HepG2 (cell line): ENCODE data around the gene ARFGAP3. TPM values are rescaled to one million over a fixed set of nuclear protein-coding genes. Genes with fewer than 3 reads are reported as not detected.

Source experiments
- ATAC-seq: fragments of 200-7000 bp; cut with Tn5 transposase; 3 replicates; pipeline ENCODE4 v1.9.1; 2020; ENCODE audit warnings: mild to moderate bottlenecking, moderate library complexity
- BruUV-seq: library from RNA; stranded (reverse); fragments of 400-500 nt; replicated peaks from 2 replicates; lab custom pipeline; 2021; lab: Mats Ljungman, UMichigan
- CTCF ChIA-PET: fragments of 300-600 bp; formaldehyde crosslinking; extraction: SDS; loops from one replicate; lab custom pipeline; 2021; ENCODE audit warnings: low total read pairs, inconsistent platforms, low intra/inter-chr PET ratio; lab: Yijun Ruan, JAX
- POLR2A ChIA-PET: fragments of 350-600 bp; sonication (Branson Sonifier 250); formaldehyde crosslinking; loops from one replicate; lab custom pipeline; 2020; ENCODE audit warnings: antibody characterized with exemption, inconsistent platforms; lab: Yijun Ruan, JAX
- DNase-seq: peaks from one replicate; pipeline ENCODE4 v3.0.0-alpha.2; 2015; ENCODE audit warnings: low spot score
- FAIRE-seq: peaks from 3 replicates; lab custom pipeline; 2011; peaks lifted over from hg19 to GRCh38; lab: Jason Lieb, UNC
- H2AFZ ChIP-seq: one replicate; pipeline ENCODE4 v1.6.1; 2011; ENCODE audit warnings: low read length, inconsistent platforms
- H3K27ac ChIP-seq: fragments of 300-600 bp; 3 replicates; pipeline ENCODE4 v1.8.0; 2011; ENCODE audit warnings: mixed run types, mild to moderate bottlenecking, mixed read lengths, low read length, inconsistent platforms; ENCODE audit not compliant: insufficient read depth; ENCODE audit errors: extremely low read length
- H3K27me3 ChIP-seq, 2 experiments: fragments of 200-600 bp in 1 of 2; 2 replicates in 1 of 2; 3 replicates in 1 of 2; pipeline versions ENCODE4 v1.6.0 to v1.8.0; 2011; ENCODE audit warnings: low read length in 2 of 2, mild to moderate bottlenecking in 2 of 2, moderate library complexity in 2 of 2, inconsistent platforms in 1 of 2; ENCODE audit not compliant: insufficient read depth in 2 of 2, control insufficient read depth in 1 of 2
- H3K36me3 ChIP-seq, 2 experiments: fragments of 200-600 bp in 1 of 2; replicated peaks in 1 of 2; 2 replicates in 1 of 2; 3 replicates in 1 of 2; pipeline versions ENCODE4 v1.5.1 to v1.8.0; 2011; ENCODE audit warnings: low read length in 2 of 2, inconsistent platforms in 1 of 2; ENCODE audit not compliant: insufficient read depth in 2 of 2, control insufficient read depth in 1 of 2
- H3K4me1 ChIP-seq: 2 replicates; pipeline ENCODE4 v1.5.1; 2012; ENCODE audit warnings: low read length, inconsistent platforms; ENCODE audit not compliant: insufficient read depth
- H3K4me2 ChIP-seq: 2 replicates; pipeline ENCODE4 v1.6.0; 2011; ENCODE audit warnings: low read depth, low read length, inconsistent platforms
- H3K4me3 ChIP-seq, 3 experiments: fragments of 200-600 bp in 1 of 3; sonication (generic), shearing (Covaris generic) in 1 of 3; replicated peaks in 1 of 3; 2 replicates each; pipeline ENCODE4 v1.5.1; 2011 to 2016; ENCODE audit warnings: low read length in 3 of 3, inconsistent platforms in 2 of 3, low read depth in 2 of 3, mild to moderate bottlenecking in 2 of 3, control low read depth in 1 of 3, mixed read lengths in 1 of 3; ENCODE audit not compliant: insufficient read depth in 1 of 3
- H3K79me2 ChIP-seq: one replicate; pipeline ENCODE4 v1.6.1; 2011; ENCODE audit warnings: low read length, inconsistent platforms; ENCODE audit not compliant: insufficient read depth
- H3K9ac ChIP-seq: 2 replicates; pipeline ENCODE4 v1.6.0; 2011; ENCODE audit warnings: mild to moderate bottlenecking, low read depth, low read length, inconsistent platforms; ENCODE audit not compliant: insufficient read depth
- H3K9me3 ChIP-seq: 2 replicates; pipeline ENCODE4 v1.5.1; 2012; ENCODE audit warnings: mild to moderate bottlenecking, low read length
- H4K20me1 ChIP-seq: 2 replicates; pipeline ENCODE4 v1.6.0; 2011; ENCODE audit warnings: inconsistent platforms, mild to moderate bottlenecking, low read length, moderate library complexity; ENCODE audit not compliant: insufficient read depth
- FOXP1 ChIP-seq, 2 experiments: fragments of 450-650 bp in 1 of 2; IDR thresholded peaks; 2 replicates each; pipeline ENCODE4 v1.6.1; 2017 to 2018; ENCODE audit warnings: antibody characterized with exemption in 1 of 2
- GLI4 ChIP-seq: sonication (generic); formaldehyde crosslinking; IDR thresholded peaks from 2 replicates; pipeline ENCODE4 v1.5.1; 2020; ENCODE audit warnings: missing genetic modification reagents, mild to moderate bottlenecking, moderate library complexity, borderline replicate concordance
- HOXD1 ChIP-seq: sonication (generic); formaldehyde crosslinking; IDR thresholded peaks from 2 replicates; pipeline ENCODE4 v1.5.0; 2020; ENCODE audit warnings: missing genetic modification reagents
- IKZF4 ChIP-seq: sonication (generic); formaldehyde crosslinking; IDR thresholded peaks from 2 replicates; pipeline ENCODE4 v1.5.1; 2020; ENCODE audit warnings: borderline replicate concordance, mild to moderate bottlenecking, low read depth, missing genetic modification reagents; ENCODE audit errors: not compliant biosample characterization
- KLF6 ChIP-seq: IDR thresholded peaks from 2 replicates; pipeline ENCODE4 v1.8.0; 2016; ENCODE audit warnings: missing biosample characterization, missing genetic modification reagents
- KMT2A ChIP-seq: sonication (generic); formaldehyde crosslinking; IDR thresholded peaks from 2 replicates; pipeline ENCODE4 v1.4.0; 2020; ENCODE audit warnings: missing genetic modification reagents
- NONO ChIP-seq, 2 experiments: fragments of 450-650 bp in 1 of 2; sonication (generic) in 1 of 2; formaldehyde crosslinking in 1 of 2; IDR thresholded peaks in 1 of 2; conservative IDR thresholded peaks in 1 of 2; 2 replicates each; pipeline versions ENCODE4 v1.6.1 to v1.8.0; 2017 to 2022; ENCODE audit warnings: mild to moderate bottlenecking in 1 of 2, missing genetic modification reagents in 1 of 2, moderate library complexity in 1 of 2
- POLR2G ChIP-seq: fragments of 200-400 bp; formaldehyde crosslinking; IDR thresholded peaks from 2 replicates; pipeline ENCODE4 v1.6.1; 2018; ENCODE audit warnings: mild to moderate bottlenecking, low read depth, low read length, moderate library complexity
- SNAPC2 ChIP-seq: sonication (generic); formaldehyde crosslinking; IDR thresholded peaks from 2 replicates; pipeline ENCODE4 v1.8.1; 2022; ENCODE audit warnings: mild to moderate bottlenecking, missing genetic modification reagents
- SP1 ChIP-seq, 2 experiments: fragments of 450-650 bp in 1 of 2; sonication (generic) in 1 of 2; formaldehyde crosslinking in 1 of 2; IDR thresholded peaks; 2 replicates each; pipeline versions ENCODE4 v1.4.0 to v1.6.1; 2016 to 2020; ENCODE audit warnings: missing genetic modification reagents in 1 of 2
- SRF ChIP-seq: IDR thresholded peaks from 2 replicates; pipeline ENCODE4 v1.6.1; 2011; ENCODE audit warnings: mild to moderate bottlenecking, low read depth, low read length, moderate library complexity
- ZNF160 ChIP-seq: sonication (generic); formaldehyde crosslinking; IDR thresholded peaks from 2 replicates; pipeline ENCODE4 v1.8.0; 2022; ENCODE audit warnings: mild to moderate bottlenecking, inconsistent platforms, missing genetic modification reagents
- ZNF263 ChIP-seq: sonication (generic); formaldehyde crosslinking; IDR thresholded peaks from 2 replicates; pipeline ENCODE4 v1.4.0; 2020; ENCODE audit warnings: missing genetic modification reagents
- ZNF652 ChIP-seq: IDR thresholded peaks from 2 replicates; pipeline ENCODE4 v1.6.1; 2016; ENCODE audit warnings: low read depth, borderline replicate concordance
- ZNF782 ChIP-seq: sonication (generic); formaldehyde crosslinking; IDR thresholded peaks from 2 replicates; pipeline ENCODE4 v1.4.0; 2020; ENCODE audit warnings: missing genetic modification reagents, mild to moderate bottlenecking, borderline replicate concordance
- ZNF883 ChIP-seq: sonication (generic); formaldehyde crosslinking; IDR thresholded peaks from 2 replicates; pipeline ENCODE4 v1.5.1; 2020; ENCODE audit warnings: mild to moderate bottlenecking, missing genetic modification reagents; ENCODE audit errors: not compliant biosample characterization
- ZSCAN31 ChIP-seq: sonication (generic); formaldehyde crosslinking; IDR thresholded peaks from 2 replicates; pipeline ENCODE4 v1.5.0; 2020; ENCODE audit warnings: low read depth, mild to moderate bottlenecking, missing genetic modification reagents
- ZZZ3 ChIP-seq: sonication (generic); formaldehyde crosslinking; IDR thresholded peaks from 2 replicates; pipeline ENCODE4 v1.4.0; 2020; ENCODE audit warnings: missing genetic modification reagents, mild to moderate bottlenecking, borderline replicate concordance
- WGBS: methylation state at CpG from one replicate; pipeline ENCODE4 v1.1.6; 2017; ENCODE audit warnings: low lambda C conversion rate; 5-methylcytosine and 5-hydroxymethylcytosine counted together
- in situ Hi-C: cut with HindIII; loops from 2 replicates; pipeline ENCODE4 v1.10.0; 2017; ENCODE audit warnings: low pct_unique_long_range_greater_than_20kb; ENCODE audit not compliant: extremely low pct_ligation_motif_present
- intact Hi-C: fragments of 100-400 bp; cut with micrococcal nuclease; formaldehyde crosslinking; loops from one replicate; pipeline ENCODE4 v1.10.0; 2022; ENCODE audit not compliant: unreplicated experiment
- polyA plus RNA-seq, 8 experiments: library from polyadenylated mRNA; depleted of rRNA in 3 of 8; stranded (reverse) in 7 of 8; unstranded in 1 of 8; fragments of >200 nt; fragmentation: Illumina TruSeq in 4 of 8; extraction: Trizol in 4 of 8; gene quantifications; 2 replicates each; pipeline versions ENCODE4 v1.2.1 to v1.2.3, GENCODE V29; 2011 to 2016; ENCODE audit warnings: low read depth in 4 of 8, missing spikeins in 1 of 8, mixed read lengths in 1 of 8; ENCODE audit not compliant: insufficient read depth in 1 of 8
- total RNA-seq, 5 experiments: library from RNA; depleted of rRNA; stranded (reverse); fragments of >200 nt; fragmentation: Illumina TruSeq; extraction: Trizol; gene quantifications; 2 replicates each; pipeline ENCODE4 v1.2.3, GENCODE V29; 2016; ENCODE audit warnings: low read depth in 1 of 5
- TF ChIP-seq, protein P1 (sequence below): IDR thresholded peaks from 2 replicates; pipeline ENCODE4 v1.6.1; 2012; ENCODE audit warnings: low read depth, low read length, improper control_type of control experiment
- TF ChIP-seq, protein P2 (sequence below): sonication (generic); formaldehyde crosslinking; IDR thresholded peaks from 2 replicates; pipeline ENCODE4 v1.5.1; 2020; ENCODE audit warnings: missing genetic modification reagents, mild to moderate bottlenecking, borderline replicate concordance

ARFGAP3 gene
- total and polyA plus RNA-seq, 2 of the 13 experiments (the other 11 are each of a cell fraction or from before 2014, with no cell fraction given): 41.7 to 61.6 TPM

- FAIRE-seq: no peak
- intact Hi-C loops: loop anchor here (10.0 kb wide), 2 partner anchors 46 to 164 kb away; partner anchors contain the start of genes ARFGAP3, ATP5MGL and CYB5R3
- no TSS peak for BruUV-seq
- POLR2A ChIA-PET: no interaction called here
- Histone ChIP-seq H2AFZ (no peak overlapping the region), H3K79me2 (no peaks in the 10 kb centered on the region)
- TF ChIP-seq, protein P1, sequence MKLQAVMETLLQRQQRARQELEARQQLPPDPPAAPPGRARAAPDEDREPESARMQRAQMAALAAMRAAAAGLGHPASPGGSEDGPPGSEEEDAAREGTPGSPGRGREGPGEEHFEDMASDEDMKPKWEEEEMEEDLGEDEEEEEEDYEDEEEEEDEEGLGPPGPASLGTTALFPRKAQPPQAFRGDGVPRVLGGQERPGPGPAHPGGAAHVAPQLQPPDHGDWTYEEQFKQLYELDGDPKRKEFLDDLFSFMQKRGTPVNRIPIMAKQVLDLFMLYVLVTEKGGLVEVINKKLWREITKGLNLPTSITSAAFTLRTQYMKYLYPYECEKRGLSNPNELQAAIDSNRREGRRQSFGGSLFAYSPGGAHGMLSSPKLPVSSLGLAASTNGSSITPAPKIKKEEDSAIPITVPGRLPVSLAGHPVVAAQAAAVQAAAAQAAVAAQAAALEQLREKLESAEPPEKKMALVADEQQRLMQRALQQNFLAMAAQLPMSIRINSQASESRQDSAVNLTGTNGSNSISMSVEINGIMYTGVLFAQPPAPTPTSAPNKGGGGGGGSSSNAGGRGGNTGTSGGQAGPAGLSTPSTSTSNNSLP: no peak
- no peak for TF ChIP-seq ZSCAN31 (CRISPR knock-in tag)
- no peak for TF ChIP-seq POLR2G
- no peak for TF ChIP-seq SRF
- no peak for TF ChIP-seq ZNF263 (CRISPR knock-in tag)
- TF ChIP-seq SNAPC2: no peak
- TF ChIP-seq NONO (IDR thresholded peaks at IDR 0.05): no peak
- no peak for TF ChIP-seq NONO (CRISPR knock-in tag; conservative IDR thresholded peaks at IDR 0.05)
- TF ChIP-seq ZNF160: no peak
- no peak for TF ChIP-seq IKZF4 (CRISPR knock-in tag)
- TF ChIP-seq ZNF652: no peak
- TF ChIP-seq, protein P2, sequence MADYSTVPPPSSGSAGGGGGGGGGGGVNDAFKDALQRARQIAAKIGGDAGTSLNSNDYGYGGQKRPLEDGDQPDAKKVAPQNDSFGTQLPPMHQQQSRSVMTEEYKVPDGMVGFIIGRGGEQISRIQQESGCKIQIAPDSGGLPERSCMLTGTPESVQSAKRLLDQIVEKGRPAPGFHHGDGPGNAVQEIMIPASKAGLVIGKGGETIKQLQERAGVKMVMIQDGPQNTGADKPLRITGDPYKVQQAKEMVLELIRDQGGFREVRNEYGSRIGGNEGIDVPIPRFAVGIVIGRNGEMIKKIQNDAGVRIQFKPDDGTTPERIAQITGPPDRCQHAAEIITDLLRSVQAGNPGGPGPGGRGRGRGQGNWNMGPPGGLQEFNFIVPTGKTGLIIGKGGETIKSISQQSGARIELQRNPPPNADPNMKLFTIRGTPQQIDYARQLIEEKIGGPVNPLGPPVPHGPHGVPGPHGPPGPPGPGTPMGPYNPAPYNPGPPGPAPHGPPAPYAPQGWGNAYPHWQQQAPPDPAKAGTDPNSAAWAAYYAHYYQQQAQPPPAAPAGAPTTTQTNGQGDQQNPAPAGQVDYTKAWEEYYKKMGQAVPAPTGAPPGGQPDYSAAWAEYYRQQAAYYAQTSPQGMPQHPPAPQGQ: no peak
- TF ChIP-seq ZZZ3 (CRISPR knock-in tag): no peak
- TF ChIP-seq ZNF883: no peak
- TF ChIP-seq GLI4: no peak
- TF ChIP-seq HOXD1 (CRISPR knock-in tag): no peak
- TF ChIP-seq KMT2A (CRISPR knock-in tag): no peak
- TF ChIP-seq FOXP1 (IDR thresholded peaks at IDR 0.05): no peak
- TF ChIP-seq FOXP1 (CRISPR knock-in tag; IDR thresholded peaks at IDR 0.05): no peak
- no peak for TF ChIP-seq KLF6 (CRISPR knock-in tag)
- TF ChIP-seq SP1 (IDR thresholded peaks at IDR 0.05): no peak
- TF ChIP-seq SP1 (CRISPR knock-in tag; IDR thresholded peaks at IDR 0.05): no peak
- TF ChIP-seq ZNF782 (CRISPR knock-in tag): no peak
- TF ChIP-seq, all 625 proteins: peak for 0
- CTCF ChIA-PET: no interaction called here
- Histone ChIP-seq H3K36me3 (peaks cover 10 to 51% of the 10 kb centered on the region in 2 experiments), H3K27ac (peak overlapping the region; percentile 19), H3K27me3 (no peaks in the 10 kb centered on the region), H4K20me1 (no peaks in the 10 kb centered on the region), H3K9me3 (no peaks in the 10 kb centered on the region), H3K4me3 (no peak overlapping the region), H3K9ac (no peak overlapping the region), H3K4me1 (peaks cover 80% of the 10 kb centered on the region), H3K4me2 (no peak overlapping the region)
- WGBS: 100% methylated on average over 3 of the region's 3 CpGs
- ATAC-seq (no peak), DNase-seq (no peak)
- in situ Hi-C loops: loop anchor here (5.0 kb wide), 1 partner anchor 49 kb away; the partner anchor contains the start of gene ARFGAP3
Observed at GRCh38 chr22:42808521-42808920, 48.6 kb downstream of the ARFGAP3 start.
